Stimulated activated CD4-positive, alpha-beta T cell treated with anti-CD3 and anti-CD28 coated beads, Interleukin-15, amount 100 ng/mL, for 1 hour (primary cell): ENCODE measurements around the gene MED13L.

Experiments
- DNase-seq, 2 donors: peaks; one replicate each; pipeline ENCODE4 v3.0.0-alpha.2; 2020; ENCODE audit warnings: low read depth in 1 of 2, low spot score in 1 of 2

MED13L gene

GRCh38 chr12:116186482-116187150, 90.9 kb downstream of the MED13L start:
- no peak for DNase-seq

GRCh38 chr12:116184763-116185162, 92.7 kb downstream of the MED13L start:
- DNase-seq = no peak

- DNase-seq = no peak
Measured at GRCh38 chr12:116183741-116184141, 93.8 kb downstream of the MED13L start.

DNA sequence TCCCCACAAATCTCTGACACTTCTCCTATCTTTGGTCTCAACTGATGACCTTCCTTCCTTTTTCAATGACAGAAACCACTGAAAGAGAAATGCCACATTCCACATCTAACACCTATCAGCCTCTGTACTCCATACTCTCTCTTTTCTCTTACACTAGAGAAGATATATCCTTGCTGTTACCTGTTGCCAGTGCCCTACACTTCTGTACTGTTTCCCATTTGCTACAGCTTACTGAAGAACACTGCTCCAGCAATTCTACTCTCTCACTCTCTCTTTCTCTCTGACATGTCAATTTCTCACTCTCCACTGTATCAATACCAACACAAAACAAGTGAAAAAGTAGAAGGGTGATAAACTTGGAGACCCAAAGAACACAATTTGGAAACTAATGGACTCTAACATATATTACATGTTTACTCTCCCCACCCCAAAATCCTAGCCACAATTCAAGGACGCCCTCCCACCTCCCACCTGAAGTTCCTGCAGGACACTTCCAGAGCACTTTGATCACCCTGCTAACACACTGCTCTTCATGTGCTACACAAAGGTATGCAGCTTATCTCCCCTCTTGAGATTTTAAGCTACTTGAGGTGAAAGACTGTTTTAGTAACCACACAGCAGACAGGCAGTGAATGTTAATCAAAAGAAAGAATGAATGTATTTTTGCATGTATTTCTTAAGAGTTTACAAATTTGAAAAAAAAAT, 95.0 kb downstream of the MED13L start:
- no peak for DNase-seq

GRCh38 chr12:116180448-116180847, 97.0 kb downstream of the MED13L start:
- no peak for DNase-seq

- no peak for DNase-seq
Measured at GRCh38 chr12:116179384-116179783, 98.1 kb downstream of the MED13L start.

- no peak for DNase-seq
Measured at GRCh38 chr12:116177017-116177416, 100.5 kb downstream of the MED13L start.

GRCh38 chr12:116174904-116175303, 102.6 kb downstream of the MED13L start:
- no peak for DNase-seq

- DNase-seq = no peak
Measured at GRCh38 chr12:116174006-116174405, 103.5 kb downstream of the MED13L start.

DNA sequence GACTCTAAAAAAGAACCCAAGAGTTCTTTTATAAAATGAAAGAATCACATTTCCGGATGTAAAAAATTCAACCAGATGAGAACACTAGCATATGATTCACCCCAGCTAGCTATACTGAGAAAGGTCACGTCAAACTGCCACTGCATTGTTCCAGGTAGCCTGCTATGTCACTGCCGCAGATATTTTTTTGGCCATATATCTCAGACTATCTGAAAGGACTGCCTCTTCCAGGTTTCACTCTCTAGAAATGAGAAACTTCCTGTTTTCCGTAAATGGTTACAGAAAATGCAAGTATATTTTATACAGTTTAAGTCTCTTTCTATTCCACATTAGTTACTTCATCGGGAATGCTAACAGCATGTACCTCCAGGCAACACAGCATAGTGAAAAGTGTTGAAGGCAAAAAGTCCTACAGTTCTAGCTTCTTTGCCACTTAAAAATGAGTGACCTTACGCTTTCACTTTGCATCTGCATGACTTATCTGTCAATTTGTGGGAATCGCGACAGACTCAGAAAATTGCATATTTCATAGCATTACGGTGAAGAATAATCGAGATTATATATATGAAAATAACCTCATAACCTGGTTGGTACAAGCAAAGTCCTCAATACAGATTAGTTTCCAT, 105.2 kb downstream of the MED13L start:
- peak in 1 of 2 donors; percentile 3 for DNase-seq

- no peak for DNase-seq
Measured at GRCh38 chr12:116171549-116171948, 105.9 kb downstream of the MED13L start.

DNA sequence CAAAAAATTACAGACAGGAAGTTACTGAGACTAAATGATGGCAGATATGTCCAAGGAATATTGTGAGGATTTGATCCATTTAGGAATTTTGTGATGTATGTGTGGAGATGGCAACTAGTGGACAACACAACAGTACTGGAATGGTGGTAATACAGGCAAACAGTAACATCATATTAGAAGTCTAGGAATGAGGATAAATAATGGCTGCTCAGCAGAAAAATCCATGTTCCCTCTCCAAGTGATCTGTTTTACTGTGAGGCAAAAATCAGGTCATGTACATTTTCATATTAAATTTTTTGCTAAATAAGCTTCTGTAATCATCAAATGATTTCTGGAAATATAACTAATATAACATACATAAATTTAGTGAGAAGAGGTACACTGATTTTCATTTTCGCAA, 108.4 kb downstream of the MED13L start:
- DNase-seq = no peak

GRCh38 chr12:116166306-116166705, 111.2 kb downstream of the MED13L start:
- no peak for DNase-seq

DNA sequence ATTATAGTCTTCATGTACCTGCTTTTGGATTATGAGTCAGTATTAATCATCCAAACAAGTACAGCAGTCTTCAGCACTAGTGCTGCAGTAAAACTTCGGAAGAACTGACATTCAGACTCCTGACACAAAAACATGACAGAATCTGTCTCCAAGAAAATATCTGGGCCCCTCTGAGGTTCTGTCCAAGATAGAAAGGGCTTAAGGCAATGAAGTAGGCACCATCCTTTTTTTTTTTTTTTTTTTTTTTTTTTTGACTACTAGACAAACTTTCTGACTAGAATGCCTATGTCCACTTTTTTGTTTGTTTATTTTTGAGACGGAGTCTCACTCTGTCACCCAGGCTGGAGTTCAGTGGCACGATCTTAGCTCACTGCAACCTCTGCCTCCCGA, 112.5 kb downstream of the MED13L start:
- no peak for DNase-seq

DNA sequence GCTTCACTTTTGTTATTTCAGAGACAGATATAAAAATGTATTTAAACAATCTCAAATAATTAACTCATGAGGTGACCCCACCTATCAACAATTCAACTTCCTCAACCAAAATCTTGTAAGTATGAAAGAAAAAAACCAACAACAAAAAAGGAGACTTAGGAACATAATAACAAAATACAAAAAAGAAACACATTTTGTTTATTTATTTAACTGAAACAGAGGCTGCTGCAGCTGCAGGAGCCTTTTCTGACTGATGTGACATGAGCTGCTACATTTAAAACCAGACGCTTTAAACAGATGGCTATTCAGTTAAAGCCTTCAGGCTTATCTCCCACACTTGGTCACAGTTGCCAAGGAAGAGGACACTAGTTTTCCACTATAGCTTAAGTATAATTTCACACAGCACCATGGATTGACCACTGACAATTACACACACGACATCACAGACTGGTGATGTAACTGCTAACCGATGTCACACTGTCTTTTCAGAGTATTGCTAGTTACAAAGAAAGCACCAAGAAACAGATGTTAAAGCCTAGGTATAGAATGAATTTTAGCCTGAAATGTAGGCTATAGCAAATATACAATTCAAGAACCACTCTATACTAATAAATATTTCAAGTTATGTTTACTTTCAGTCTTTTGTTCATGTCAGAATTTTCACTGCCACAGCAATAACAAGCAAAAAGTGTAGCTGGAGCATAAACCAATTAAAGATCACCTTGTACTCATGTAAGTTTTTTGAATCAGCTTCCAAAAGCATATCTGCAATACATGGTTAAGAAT, 113.0 kb downstream of the MED13L start:
- no peak for DNase-seq

GRCh38 chr12:116162071-116162470, 115.4 kb downstream of the MED13L start:
- DNase-seq = no peak

DNA sequence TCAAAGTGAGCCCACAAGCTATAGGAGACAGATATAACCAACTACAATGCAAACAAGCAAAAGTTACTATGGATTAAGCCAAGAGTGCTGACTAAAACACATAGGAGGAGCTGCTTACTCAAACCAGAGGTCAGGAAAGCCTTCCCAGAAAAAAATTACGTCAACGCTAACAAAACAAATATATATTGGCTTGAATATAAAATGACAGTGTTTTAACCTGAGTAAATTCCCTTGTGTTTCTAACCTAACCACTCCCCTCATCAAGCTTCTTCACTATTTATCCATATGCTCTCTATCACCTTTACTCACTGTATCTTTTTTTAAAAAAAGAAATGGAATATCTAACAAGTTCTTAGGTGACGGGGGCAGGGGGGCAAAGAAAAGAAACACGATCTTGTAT, 115.9 kb downstream of the MED13L start:
- no peak for DNase-seq

DNA sequence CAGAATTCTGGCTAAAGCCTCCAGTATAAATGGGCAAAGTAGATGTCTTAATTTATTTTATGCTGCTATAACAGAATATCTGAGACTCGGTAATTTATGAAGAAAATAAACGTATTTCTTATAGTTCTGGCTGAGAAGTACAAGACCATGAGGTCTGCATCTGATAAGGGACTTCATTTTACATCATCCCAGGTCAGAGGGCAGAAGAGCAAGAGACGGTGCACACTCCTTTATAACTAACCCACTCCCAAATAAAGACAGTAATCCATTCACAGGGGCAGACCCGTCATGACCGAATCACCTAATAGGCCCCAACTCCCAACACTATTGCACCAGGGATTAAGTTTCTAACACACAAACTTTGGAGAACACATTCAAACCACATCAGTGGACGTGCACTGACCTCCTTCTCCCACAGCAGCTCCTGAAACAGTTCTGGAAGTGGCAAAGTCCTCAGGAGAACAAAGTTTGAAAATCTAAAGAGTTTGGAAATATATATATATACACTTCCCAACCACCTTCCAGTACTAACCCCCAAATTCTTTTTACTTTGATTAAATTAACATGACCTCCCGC, 116.5 kb downstream of the MED13L start:
- no peak for DNase-seq

DNA sequence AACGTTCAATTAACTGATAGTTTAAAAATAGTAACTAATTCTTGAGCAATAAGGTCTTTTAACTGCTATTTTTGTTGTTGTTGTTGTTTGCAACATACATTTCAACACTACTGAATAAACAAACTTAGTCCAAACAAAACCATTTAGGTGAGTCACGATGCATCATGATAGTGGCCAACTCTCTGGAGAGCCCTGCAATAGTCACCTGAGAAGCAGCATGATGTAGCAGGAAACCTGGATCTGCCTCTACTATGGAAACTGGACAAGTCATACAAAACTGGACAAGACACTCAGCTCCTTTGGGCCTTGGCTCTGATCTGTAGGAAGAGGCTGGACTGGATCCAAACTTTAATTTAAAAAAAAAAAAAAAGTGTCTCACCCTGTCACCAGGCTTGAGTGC, 117.3 kb downstream of the MED13L start:
- DNase-seq = no peak

GRCh38 chr12:116159593-116160200, 117.8 kb downstream of the MED13L start:
- DNase-seq = no peak

DNA sequence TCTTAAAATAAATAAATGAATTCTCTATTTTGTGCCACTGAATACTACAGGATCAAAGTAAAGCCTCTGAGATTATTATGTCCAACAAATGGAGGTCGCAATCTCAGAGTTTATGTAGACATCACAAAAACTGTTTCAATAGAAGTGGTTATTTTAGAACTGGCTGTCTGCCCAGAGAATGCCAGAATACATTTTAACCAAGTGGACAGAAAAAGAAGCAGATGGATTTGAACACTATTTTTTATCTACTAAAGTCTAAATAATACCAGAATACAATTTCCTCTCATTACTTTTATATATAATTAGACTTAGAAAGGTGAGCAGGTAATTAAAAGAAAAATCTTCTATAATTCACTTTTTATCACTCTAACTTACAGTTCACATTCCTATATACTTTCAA, 118.3 kb downstream of the MED13L start:
- no peak for DNase-seq
